ENCODE data around the gene PIGA. TPM values are rescaled to one million over a fixed set of nuclear protein-coding genes. Genes with fewer than 3 reads are reported as not detected.

Gene PIGA, protein sequence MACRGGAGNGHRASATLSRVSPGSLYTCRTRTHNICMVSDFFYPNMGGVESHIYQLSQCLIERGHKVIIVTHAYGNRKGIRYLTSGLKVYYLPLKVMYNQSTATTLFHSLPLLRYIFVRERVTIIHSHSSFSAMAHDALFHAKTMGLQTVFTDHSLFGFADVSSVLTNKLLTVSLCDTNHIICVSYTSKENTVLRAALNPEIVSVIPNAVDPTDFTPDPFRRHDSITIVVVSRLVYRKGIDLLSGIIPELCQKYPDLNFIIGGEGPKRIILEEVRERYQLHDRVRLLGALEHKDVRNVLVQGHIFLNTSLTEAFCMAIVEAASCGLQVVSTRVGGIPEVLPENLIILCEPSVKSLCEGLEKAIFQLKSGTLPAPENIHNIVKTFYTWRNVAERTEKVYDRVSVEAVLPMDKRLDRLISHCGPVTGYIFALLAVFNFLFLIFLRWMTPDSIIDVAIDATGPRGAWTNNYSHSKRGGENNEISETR
- total RNA-seq (2014; rRNA removed), result 6.7 and 10.2 TPM in 2 replicates
- 1.6 TPM for polyA plus RNA-seq (2012)

GRCh38 chrX:15335135-15336022 lies at the start of gene PIGA:
PIGA (minus strand) TSS chrX:15335523; CDS start chrX:15331930, 3,593 bp downstream.
- peak; percentile 95 for DNase-seq (ENCODE audit: low read depth)

GRCh38 chrX:15384304-15384703 lies 49.0 kb upstream of the PIGA start, which contains the start of gene VEGFD:
VEGFD (minus strand) TSS chrX:15384413; CDS start chrX:15383946, 467 bp downstream.
- DNase-seq (ENCODE audit: low read depth), result peak; percentile 32

DNA sequence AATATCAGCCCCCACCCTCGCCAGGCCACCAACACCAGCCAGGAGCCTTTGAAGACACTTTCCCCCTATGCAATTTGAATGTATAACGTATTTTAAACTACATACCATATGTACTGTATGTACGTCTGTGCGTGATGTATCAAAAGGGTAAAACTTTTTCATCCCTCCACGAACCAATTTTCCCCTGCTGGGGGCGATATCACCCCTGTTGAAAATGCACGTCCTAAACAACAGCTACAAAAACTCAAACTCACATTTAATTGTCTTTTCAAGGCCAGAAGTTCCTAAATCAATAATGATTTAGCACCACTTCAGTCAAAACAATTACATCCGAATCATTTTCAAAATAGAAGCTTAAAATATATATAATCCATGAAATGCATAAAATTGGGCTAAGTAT lies 47.5 kb upstream of the PIGA start:
- no peak for DNase-seq (ENCODE audit: low read depth)

GRCh38 chrX:15376956-15377355 lies 41.6 kb upstream of the PIGA start:
- DNase-seq (ENCODE audit: low read depth), result no peak

DNA sequence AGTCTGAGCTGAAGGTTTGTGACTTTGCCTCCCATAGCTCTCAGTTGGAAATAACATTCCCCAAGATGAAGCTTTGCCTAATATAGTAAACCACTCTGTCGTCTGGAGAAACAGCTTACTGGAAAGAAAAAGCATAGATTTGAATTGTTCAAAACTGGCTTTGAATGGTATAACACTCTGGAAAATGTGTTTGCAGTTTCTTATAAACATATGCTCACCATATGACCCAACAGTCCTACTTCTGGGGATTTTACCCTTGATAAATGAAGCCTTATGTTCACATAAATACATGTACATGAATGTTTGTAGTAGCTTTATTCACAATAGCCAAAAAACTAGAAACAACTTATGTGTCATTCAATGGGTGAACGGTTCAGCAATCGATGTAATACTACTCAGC lies 38.7 kb upstream of the PIGA start:
- no peak for DNase-seq (ENCODE audit: low read depth)

DNA sequence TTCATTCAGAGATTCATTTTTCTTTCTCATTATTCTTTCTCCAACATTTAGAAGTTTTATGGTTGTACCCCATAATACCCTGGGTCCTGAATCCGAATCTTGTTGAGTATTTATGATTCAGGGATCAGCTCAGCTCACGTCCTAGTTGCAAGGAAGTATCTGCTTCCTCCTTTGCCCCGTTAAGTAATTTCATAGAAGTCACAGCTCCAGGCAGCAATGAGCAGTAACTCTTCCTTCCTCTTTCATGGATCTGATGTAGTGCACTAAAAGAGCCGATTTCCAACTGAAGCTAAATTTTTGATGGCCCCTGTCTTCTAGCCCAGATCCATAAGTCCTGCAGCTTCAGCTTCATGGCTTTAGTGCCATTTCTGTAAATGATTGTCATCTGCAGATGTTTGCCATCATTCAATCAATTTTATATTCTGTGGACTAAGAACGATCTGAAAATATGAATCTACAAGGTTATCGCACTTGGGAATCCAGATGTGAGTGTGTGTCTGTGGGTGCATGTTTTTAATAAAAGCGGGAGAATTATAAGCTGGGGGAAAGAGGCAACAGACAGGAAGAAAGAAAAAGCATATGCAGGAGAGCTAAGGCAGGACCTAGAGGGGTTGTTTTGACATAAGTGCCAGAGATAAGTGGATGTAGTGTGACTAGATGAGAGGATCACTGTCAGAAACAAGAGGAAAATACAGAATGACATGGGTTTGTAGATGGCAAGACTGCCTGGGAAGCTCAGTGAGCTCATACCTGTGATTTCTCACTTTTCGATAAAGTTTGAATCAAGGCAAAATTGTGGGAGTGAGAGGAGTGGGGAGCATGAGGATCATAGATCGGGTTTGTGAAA lies 31.4 kb upstream of the PIGA start:
- DNase-seq (ENCODE audit: low read depth), result no peak

DNA sequence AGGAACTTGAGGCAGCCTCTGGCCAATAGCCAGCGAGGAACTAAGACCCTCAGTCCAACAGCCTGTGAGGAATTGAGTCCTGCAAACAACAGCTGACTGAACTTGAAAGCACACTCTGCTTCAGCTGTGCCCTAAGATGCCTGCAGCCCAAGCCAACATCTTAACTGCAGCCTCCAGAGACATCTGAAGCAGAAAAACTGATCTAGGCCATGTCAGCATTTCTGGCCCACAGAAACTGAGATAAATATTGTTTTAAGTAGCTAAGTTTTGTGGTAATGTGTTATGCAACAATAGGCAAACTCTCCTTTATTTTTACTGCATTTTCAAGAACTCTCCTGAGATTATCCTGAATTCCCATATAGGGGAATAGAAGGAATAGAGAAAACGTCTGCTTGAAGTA lies 24.4 kb upstream of the PIGA start:
- no peak for DNase-seq (ENCODE audit: low read depth)

- DNase-seq (ENCODE audit: low read depth), result no peak
These were observed 23.2 kb upstream of the PIGA start for GRCh38 chrX:15358533-15358932.

DNA sequence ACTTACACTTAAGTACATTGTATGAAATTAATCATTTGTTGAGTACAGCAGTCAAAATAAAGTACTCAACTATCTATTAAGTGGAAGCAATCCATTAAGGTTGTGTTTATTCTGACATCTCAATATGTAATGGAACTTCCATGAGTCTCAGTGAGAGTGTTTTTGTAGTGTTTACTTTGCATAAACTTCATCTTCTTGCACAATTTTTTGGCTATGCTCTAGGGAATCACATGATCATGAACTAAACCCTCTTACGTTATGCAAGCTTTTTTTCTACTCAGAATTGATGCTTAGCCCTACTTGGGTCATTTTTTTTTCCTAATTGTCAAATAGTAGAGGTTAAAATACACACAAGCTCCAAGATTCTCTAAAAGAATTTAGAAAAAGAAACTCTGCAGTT lies 21.1 kb upstream of the PIGA start:
- DNase-seq (ENCODE audit: low read depth), result peak; percentile 13

GRCh38 chrX:15350329-15350996 lies 15.1 kb upstream of the PIGA start:
- no peak for DNase-seq (ENCODE audit: low read depth)

- peak; percentile 50 for DNase-seq (ENCODE audit: low read depth)
These were observed 13.7 kb upstream of the PIGA start for GRCh38 chrX:15349046-15349445.

- DNase-seq (ENCODE audit: low read depth), result no peak
These were observed 10.7 kb upstream of the PIGA start for GRCh38 chrX:15345976-15346375.

DNA sequence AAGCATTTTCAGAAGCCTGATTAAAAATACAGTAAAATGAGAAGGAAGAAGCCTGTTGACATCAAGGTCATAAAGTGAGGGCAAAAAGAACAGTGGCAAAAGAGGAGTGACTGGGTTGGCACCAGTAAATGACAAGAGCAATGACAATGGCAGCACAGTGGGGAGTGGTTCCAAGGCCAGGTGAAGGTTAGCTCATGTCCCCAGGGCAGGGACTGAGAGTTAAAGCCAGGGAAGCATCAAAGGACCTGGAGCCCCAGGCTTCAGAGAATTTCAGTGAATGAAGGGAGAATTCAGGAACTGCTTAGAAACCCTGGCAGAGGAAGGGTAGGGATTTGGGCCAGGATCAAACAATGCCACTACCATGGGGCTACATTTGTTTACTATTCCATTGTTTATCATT lies 8.8 kb upstream of the PIGA start:
- DNase-seq (ENCODE audit: low read depth), result no peak

DNA sequence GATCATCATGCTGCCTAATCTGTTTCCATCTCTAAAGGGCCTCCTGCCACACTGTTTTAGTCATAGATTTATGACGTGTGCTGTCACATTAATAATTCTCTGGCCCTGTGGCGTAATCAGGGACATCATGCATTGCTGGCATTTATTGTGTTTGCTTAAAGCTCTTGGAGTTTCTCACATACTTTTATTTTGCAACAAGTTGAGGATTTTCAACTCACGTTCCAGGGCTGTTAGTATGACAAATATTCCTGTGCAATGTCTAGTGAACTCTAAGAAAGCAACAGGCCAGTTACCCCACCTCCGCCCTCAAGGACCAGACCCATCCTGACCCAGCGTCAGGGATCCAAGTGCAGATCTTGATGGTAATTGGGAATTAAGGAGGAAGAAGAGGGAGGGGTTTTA lies 7.8 kb upstream of the PIGA start:
- peak; percentile 14 for DNase-seq (ENCODE audit: low read depth)

DNA sequence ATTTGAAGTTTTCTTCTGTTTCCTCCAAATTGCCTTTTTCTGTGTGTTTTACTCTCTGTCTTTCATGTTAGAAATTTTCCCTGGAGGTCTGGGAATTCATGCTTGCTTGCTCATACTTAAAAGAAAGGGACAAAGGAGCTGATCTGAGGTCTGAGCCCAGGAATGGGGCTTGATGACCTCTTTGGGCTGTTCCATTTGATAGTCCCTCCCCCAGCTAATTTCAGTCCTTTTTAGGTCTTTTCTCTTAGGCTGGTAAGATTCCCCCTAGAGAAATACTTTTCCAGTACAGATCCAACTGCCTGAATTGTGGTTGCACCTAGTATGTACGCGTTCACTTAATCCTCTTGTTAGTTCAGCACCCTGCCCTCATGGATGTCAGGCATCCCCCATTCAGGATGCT lies 5.5 kb upstream of the PIGA start:
- no peak for DNase-seq (ENCODE audit: low read depth)

DNA sequence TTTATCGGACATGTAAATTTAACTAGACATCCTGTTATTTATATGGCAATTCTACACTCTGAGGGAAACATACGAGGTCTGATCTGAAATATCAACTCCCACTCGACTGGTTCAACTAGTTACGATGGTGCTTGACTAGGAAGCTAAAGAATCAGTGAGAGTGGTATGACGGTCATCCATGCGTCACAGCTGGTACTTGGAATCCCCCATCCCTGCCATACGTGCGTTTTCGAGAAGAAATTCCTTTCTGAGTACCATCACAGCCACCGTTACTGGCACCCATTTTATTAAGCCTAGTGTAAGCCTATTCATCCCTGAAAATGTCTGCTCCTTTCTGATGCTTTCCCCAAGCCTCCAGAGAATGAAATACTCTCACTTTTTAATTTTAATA lies 695 bp upstream of the PIGA start:
- DNase-seq (ENCODE audit: low read depth), result peak; percentile 33

- DNase-seq (ENCODE audit: low read depth), result no peak
These were observed 762 bp downstream of the PIGA start for GRCh38 chrX:15334561-15334960.

GRCh38 chrX:15328821-15329220 lies 6.5 kb downstream of the PIGA start:
- no peak for DNase-seq (ENCODE audit: low read depth)

DNA sequence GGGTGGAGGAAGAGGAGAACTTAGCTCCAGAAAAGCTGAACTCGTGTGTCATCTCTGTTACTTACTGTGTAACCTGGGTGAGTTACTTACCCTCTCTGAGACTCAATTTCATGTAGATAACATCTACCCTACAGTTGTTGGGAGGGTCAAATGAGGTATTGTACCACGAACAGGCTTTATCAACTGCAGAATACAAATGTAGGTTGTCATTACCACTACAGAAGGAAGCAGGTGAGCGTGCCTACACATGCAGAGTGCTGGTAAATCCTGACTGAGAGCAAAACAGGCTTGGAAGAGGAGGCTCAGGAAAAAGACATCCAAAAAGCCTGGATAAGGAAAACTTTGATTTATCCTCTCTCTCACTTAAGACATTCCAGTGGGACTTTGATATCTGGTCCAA lies 7.2 kb downstream of the PIGA start:
- no peak for DNase-seq (ENCODE audit: low read depth)

GRCh38 chrX:15322472-15322871 lies 12.9 kb downstream of the PIGA start:
- DNase-seq (ENCODE audit: low read depth), result no peak

GRCh38 chrX:15322072-15322471 lies 13.3 kb downstream of the PIGA start:
- no peak for DNase-seq (ENCODE audit: low read depth)
